GM12873 (cell line): ENCODE measurements around the gene ZSWIM8.

Experiments used
- TF ChIP-seq, protein P1 (sequence below): IDR thresholded peaks from 2 replicates; pipeline ENCODE4 v1.5.1; 2012; ENCODE audit warnings: low read depth, mild to moderate bottlenecking, moderate library complexity, low read length, control low read depth; ENCODE audit not compliant: insufficient read depth; ENCODE audit errors: missing control alignments

Gene ZSWIM8

GRCh38 chr10:73750819-73751218, 34.6 kb upstream of the ZSWIM8 start:
- TF ChIP-seq, protein P1, sequence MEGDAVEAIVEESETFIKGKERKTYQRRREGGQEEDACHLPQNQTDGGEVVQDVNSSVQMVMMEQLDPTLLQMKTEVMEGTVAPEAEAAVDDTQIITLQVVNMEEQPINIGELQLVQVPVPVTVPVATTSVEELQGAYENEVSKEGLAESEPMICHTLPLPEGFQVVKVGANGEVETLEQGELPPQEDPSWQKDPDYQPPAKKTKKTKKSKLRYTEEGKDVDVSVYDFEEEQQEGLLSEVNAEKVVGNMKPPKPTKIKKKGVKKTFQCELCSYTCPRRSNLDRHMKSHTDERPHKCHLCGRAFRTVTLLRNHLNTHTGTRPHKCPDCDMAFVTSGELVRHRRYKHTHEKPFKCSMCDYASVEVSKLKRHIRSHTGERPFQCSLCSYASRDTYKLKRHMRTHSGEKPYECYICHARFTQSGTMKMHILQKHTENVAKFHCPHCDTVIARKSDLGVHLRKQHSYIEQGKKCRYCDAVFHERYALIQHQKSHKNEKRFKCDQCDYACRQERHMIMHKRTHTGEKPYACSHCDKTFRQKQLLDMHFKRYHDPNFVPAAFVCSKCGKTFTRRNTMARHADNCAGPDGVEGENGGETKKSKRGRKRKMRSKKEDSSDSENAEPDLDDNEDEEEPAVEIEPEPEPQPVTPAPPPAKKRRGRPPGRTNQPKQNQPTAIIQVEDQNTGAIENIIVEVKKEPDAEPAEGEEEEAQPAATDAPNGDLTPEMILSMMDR, result no peak

- TF ChIP-seq, protein P1, result no peak
Observed at GRCh38 chr10:73756183-73756582, 29.2 kb upstream of the ZSWIM8 start.

DNA sequence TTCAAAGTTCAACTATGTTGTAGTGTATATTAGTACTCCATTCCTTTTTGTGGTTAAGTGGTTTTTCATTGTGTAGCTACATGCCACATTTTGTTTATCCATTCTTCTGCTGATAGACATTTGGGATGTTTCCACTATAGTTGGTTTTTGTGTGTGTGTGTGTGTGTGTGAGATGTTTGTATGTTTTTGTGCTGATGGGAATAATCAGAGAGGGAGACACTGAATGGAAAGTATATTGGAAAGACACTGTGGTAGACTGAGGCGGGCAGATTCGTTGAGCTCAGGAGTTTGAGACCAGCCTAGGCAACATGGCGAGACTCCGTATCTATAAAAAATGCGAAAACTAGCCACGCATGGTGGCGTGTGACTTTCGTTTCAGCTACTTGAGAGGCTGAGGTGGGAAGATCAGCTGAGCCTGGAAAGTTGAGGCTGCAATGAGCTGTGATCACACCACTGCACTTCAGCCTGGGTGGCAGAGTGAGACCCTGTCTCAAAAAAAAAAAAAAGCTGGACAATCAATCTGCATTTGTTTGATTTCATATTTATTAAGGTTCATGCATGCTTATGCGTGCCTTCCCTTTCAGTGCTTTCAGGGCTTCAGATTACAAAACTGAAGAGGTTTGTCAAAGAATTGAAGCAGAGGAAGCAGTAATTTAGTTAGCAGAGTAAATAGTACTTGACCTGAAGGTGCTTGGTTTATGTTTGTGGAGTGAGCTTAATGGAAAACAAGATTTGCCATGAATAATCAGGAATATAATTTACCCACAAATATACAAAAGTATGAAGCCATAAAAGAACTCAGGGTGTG, 26.5 kb upstream of the ZSWIM8 start:
- TF ChIP-seq, protein P1, result no peak

DNA sequence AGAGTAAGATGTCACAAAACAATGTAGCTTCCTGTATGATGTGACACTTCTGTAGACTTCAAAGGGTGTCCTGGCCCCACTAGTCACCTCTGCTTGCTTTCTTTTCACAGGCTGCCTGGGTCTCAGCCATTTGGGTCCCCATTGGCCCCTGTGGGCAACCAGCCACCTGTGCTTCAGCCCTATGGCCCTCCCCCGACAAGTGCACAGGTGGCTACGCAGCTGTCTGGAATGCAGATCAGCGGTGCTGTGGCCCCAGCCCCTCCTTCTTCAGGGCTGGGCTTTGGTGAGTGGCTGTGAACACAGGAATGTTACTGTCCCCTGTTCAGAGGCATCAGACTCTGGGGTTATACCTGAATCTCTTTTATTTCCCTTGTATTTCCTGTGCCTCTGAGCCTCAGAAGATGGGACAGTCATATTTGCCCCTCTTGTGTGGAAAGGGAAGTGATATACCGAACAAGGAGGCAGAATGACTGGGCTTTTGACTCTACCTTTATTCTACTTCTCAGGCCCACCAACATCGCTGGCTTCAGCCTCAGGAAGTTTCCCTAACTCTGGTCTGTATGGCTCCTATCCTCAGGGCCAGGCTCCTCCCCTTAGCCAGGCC, 25.8 kb upstream of the ZSWIM8 start:
- TF ChIP-seq, protein P1, result no peak

DNA sequence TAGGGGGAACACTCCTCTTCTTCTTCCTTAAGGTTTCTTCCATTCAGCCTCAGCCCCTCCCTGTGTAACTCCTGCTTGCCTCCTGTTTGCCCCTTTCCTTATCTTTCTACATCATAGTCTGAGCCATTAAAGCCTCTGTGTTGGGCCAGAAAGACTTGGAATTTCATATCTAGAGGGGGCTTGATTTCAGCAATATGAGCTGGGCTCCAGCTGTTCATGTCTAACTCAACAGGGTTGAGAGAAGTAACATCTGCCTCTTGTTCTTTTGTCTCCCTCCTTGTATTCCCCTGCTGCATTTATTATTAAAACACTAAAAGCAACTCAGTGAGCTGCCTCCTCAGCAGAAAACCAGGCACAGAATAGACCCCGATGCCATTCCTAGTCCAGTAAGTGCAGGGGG, 23.6 kb upstream of the ZSWIM8 start:
- TF ChIP-seq, protein P1, result no peak

- TF ChIP-seq, protein P1, result no peak
Observed at GRCh38 chr10:73762915-73763314, 22.5 kb upstream of the ZSWIM8 start.

GRCh38 chr10:73763343-73763742, 22.1 kb upstream of the ZSWIM8 start:
- TF ChIP-seq, protein P1, result no peak
